ENCODE results near the gene PCDHGB5. TPM values are rescaled to one million over a fixed set of nuclear protein-coding genes. Genes with fewer than 3 reads are reported as not detected.
A peak's percentile ranks its signal among the peaks of the same experiment; 100 is the strongest.
"Not testable (repeated sequence)": the region's sequence is repeated elsewhere in the genome, so short reads cannot be mapped to it uniquely, and the experiment has no call there.

The PCDHGB5 gene
- total and polyA plus RNA-seq, 2 experiments from 2014 or later, result 0.17 to 0.30 TPM

DNA sequence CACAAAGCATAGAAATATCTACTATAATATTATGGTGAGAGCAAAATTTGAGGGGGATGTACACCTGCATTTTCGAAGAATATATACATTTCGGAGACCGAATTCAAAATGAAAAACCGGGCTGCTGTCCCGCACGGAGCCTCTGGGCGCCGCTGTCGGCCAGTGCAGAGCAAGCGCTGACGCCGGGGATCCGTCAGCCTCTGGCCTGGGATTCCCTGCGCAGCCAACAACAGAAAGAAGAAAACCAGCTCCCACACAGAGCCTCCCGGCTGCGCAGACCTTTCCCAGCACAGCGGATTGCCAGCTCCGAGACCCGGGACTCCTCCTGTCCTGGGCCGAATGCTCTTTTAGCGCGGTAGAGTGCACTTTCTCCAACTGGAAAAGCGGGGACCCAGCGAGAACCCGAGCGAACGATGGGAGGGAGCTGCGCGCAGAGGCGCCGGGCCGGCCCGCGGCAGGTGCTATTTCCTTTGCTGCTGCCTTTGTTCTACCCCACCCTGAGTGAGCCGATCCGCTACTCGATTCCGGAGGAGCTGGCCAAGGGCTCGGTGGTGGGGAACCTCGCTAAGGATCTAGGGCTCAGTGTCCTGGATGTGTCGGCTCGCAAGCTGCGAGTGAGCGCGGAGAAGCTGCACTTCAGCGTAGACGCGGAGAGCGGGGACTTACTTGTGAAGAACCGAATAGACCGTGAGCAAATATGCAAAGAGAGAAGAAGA, 10.2 kb downstream of the PCDHGB5 start, which contains the start of gene PCDHGB6:
TSS of gene PCDHGB6 (plus strand) at position 232 of the 716 bp plus-strand sequence. CDS start at position 414, 182 bp downstream.
- Histone ChIP-seq H3K27ac (peak within 1 kb of the TSS; percentile 83), H3K9me3 (ENCODE audit: low read depth) (peaks cover 37% of the 10 kb centered on the region), H3K4me2 (peak within 1 kb of the TSS; percentile 78), H3K4me3 (peak within 1 kb of the TSS; percentile 41), H2AFZ (peak within 1 kb of the TSS; percentile 74), H3K79me2 (peaks cover 23% of the 10 kb centered on the region)
- peak; percentile 83 for DNase-seq (ENCODE audit: low spot score)
- H3K27me3 ChIP-seq; H3K9me2 ChIP-seq (replicated peaks; ENCODE audit: insufficient read depth); H3K36me3 ChIP-seq (replicated peaks; ENCODE audit: insufficient read depth, low read depth); H3K4me1 ChIP-seq (ENCODE audit: insufficient read depth); H4K20me1 ChIP-seq (ENCODE audit: insufficient read depth, poor library complexity, severe bottlenecking): not testable (repeated sequence)
- TF ChIP-seq, protein P1, sequence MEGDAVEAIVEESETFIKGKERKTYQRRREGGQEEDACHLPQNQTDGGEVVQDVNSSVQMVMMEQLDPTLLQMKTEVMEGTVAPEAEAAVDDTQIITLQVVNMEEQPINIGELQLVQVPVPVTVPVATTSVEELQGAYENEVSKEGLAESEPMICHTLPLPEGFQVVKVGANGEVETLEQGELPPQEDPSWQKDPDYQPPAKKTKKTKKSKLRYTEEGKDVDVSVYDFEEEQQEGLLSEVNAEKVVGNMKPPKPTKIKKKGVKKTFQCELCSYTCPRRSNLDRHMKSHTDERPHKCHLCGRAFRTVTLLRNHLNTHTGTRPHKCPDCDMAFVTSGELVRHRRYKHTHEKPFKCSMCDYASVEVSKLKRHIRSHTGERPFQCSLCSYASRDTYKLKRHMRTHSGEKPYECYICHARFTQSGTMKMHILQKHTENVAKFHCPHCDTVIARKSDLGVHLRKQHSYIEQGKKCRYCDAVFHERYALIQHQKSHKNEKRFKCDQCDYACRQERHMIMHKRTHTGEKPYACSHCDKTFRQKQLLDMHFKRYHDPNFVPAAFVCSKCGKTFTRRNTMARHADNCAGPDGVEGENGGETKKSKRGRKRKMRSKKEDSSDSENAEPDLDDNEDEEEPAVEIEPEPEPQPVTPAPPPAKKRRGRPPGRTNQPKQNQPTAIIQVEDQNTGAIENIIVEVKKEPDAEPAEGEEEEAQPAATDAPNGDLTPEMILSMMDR (IDR thresholded peaks at IDR 0.05; ENCODE audit: poor library complexity), result peak; percentile 79
- 9% methylated on average over 51 of the region's 51 CpGs for WGBS (ENCODE audit: low lambda C conversion rate, missing lambda C conversion rate)

DNA sequence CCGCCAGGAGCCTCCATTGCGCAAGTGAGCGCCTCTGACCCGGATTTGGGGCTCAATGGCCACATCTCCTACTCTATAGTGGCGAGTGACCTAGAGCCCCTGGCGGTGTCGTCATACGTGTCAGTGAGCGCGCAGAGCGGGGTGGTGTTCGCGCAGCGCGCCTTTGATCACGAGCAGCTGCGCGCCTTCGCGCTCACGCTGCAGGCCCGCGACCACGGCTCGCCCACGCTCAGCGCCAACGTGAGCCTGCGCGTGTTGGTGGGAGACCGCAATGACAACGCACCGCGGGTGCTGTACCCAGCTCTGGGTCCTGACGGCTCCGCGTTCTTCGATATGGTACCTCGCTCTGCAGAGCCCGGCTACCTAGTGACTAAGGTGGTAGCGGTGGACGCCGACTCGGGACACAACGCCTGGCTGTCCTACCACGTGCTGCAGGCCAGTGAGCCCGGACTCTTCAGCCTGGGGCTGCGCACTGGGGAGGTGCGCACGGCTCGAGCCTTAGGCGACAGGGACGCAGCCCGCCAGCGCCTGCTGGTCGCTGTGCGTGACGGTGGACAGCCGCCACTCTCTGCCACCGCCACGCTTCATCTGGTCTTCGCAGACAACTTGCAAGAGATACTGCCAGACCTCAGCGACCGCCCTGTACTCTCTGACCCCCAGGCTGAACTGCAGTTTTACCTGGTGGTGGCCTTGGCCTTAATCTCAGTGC, 12.0 kb downstream of the PCDHGB5 start:
- H3K4me3 ChIP-seq, result no peak overlapping the region
- no peak overlapping the region for H2AFZ ChIP-seq
- WGBS (ENCODE audit: low lambda C conversion rate, missing lambda C conversion rate), result 98% methylated on average over 58 of the region's 64 CpGs
- H3K36me3 ChIP-seq (replicated peaks; ENCODE audit: insufficient read depth, low read depth), result peaks cover 7% of the 10 kb centered on the region
- TF ChIP-seq EZH2 (IDR thresholded peaks at IDR 0.05; ENCODE audit: borderline replicate concordance), result no peak
- TF ChIP-seq EZH2phosphoT487 (IDR thresholded peaks at IDR 0.05; ENCODE audit: low read depth, severe bottlenecking, unreplicated experiment), result no peak
- TF ChIP-seq, protein P1 (IDR thresholded peaks at IDR 0.05; ENCODE audit: poor library complexity), result no peak
- H3K4me1 ChIP-seq (ENCODE audit: insufficient read depth), result no peaks in the 10 kb centered on the region
- no peak for DNase-seq (ENCODE audit: low spot score)
- H3K9me3 ChIP-seq (ENCODE audit: low read depth), result peaks cover 40% of the 10 kb centered on the region
- H3K79me2 ChIP-seq, result peaks cover 23% of the 10 kb centered on the region
- no peak overlapping the region for H3K4me2 ChIP-seq
- H3K27ac ChIP-seq, result no peak overlapping the region
- H4K20me1 ChIP-seq (ENCODE audit: insufficient read depth, poor library complexity, severe bottlenecking), result no peaks in the 10 kb centered on the region
- no peaks in the 10 kb centered on the region for H3K9me2 ChIP-seq (replicated peaks; ENCODE audit: insufficient read depth)
- no peaks in the 10 kb centered on the region for H3K27me3 ChIP-seq

DNA sequence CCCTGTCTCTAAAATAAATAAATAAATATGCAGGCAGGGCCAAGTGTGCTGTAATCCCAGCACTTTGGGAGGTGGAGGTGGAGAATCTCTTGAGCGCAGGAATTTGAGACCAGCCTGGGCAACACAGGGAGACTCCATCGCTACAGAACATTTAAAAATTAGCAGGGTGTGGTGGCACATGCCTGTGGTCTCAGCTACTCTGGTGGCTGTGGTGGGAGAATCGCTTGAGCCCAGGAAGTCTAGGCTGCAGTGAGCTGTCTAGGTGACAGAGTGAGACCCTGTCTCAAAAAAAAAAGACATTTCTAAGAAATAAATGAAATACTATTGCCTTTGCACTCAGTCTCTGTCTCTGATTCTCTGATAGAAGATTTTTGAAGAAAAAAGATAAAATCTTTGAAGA, 13.8 kb downstream of the PCDHGB5 start:
- H2AFZ ChIP-seq, result no peak overlapping the region
- no peak overlapping the region for H3K27ac ChIP-seq
- no peak overlapping the region for H3K4me3 ChIP-seq
- peak overlapping the region; percentile 41 for H3K4me2 ChIP-seq
- H3K4me1 ChIP-seq (ENCODE audit: insufficient read depth), result no peaks in the 10 kb centered on the region
- no peak for DNase-seq (ENCODE audit: low spot score)
- 97% methylated on average over 3 of the region's 3 CpGs for WGBS (ENCODE audit: low lambda C conversion rate, missing lambda C conversion rate)
- no peaks in the 10 kb centered on the region for H3K9me2 ChIP-seq (replicated peaks; ENCODE audit: insufficient read depth)
- peaks cover 25% of the 10 kb centered on the region for H3K79me2 ChIP-seq
- peaks cover 7% of the 10 kb centered on the region for H3K36me3 ChIP-seq (replicated peaks; ENCODE audit: insufficient read depth, low read depth)
- H3K27me3 ChIP-seq, result no peaks in the 10 kb centered on the region
- TF ChIP-seq, protein P1 (IDR thresholded peaks at IDR 0.05; ENCODE audit: poor library complexity), result no peak
- TF ChIP-seq EZH2 (IDR thresholded peaks at IDR 0.05; ENCODE audit: borderline replicate concordance) (no peak), EZH2phosphoT487 (IDR thresholded peaks at IDR 0.05; ENCODE audit: low read depth, severe bottlenecking, unreplicated experiment) (no peak)
- H3K9me3 ChIP-seq (ENCODE audit: low read depth), result peaks cover 43% of the 10 kb centered on the region
- no peaks in the 10 kb centered on the region for H4K20me1 ChIP-seq (ENCODE audit: insufficient read depth, poor library complexity, severe bottlenecking)
